Neuron (in vitro differentiated cells): ENCODE measurements around the gene KRT37.
"Not testable (repeated sequence)": the region's sequence is repeated elsewhere in the genome, so short reads cannot be mapped to it uniquely, and the experiment has no call there.

ENCODE experiments used
- H2AFZ ChIP-seq: one replicate; pipeline ENCODE4 v1.6.1; 2013; ENCODE audit warnings: low read depth, mild to moderate bottlenecking, inconsistent platforms, low read length, moderate library complexity
- H3K27me3 ChIP-seq: one replicate; pipeline ENCODE4 v1.6.1; 2013; ENCODE audit warnings: low read length; ENCODE audit not compliant: insufficient read depth
- H3K36me3 ChIP-seq: one replicate; pipeline ENCODE4 v1.6.1; 2013; ENCODE audit warnings: low read length; ENCODE audit not compliant: insufficient read depth
- H3K4me1 ChIP-seq: one replicate; pipeline ENCODE4 v1.6.1; 2013; ENCODE audit warnings: low read length; ENCODE audit not compliant: insufficient read depth
- H3K4me3 ChIP-seq: 2 replicates; pipeline ENCODE4 v1.5.1; 2013; ENCODE audit warnings: mild to moderate bottlenecking, low read length, moderate library complexity
- H3K9me3 ChIP-seq: one replicate; pipeline ENCODE4 v1.6.1; 2013; ENCODE audit warnings: low read length

The KRT37 gene

GRCh38 chr17:41449008-41449407, 24.6 kb upstream of the KRT37 start:
- H3K4me3 ChIP-seq: no peak overlapping the region
- no peak overlapping the region for H2AFZ ChIP-seq
- no peaks in the 10 kb centered on the region for H3K36me3 ChIP-seq
- no peaks in the 10 kb centered on the region for H3K4me1 ChIP-seq
- no peaks in the 10 kb centered on the region for H3K9me3 ChIP-seq
- H3K27me3 ChIP-seq: no peaks in the 10 kb centered on the region

DNA sequence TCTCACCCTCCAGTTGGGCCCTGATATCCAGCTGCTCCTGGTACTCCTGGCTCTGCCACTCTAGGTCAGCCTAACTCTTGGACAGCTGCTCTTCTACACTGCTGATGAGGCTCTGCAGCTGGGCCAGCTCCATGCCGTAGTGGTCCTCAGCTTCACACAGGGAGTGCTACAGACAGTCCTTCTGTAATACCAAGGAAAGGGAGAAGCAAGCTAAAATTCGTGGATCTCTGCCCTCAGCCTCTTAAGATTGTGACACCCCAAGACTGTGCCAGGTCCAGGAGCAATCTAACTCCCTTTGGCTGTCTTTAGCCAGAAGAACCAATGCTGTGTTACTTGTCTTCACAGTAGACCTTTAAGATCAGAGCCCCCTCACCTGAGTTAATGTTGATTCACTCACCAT, 24.1 kb upstream of the KRT37 start:
- Histone ChIP-seq H3K4me3 (no peak overlapping the region), H3K9me3 (no peaks in the 10 kb centered on the region), H3K4me1 (no peaks in the 10 kb centered on the region), H3K36me3 (no peaks in the 10 kb centered on the region), H2AFZ (no peak overlapping the region), H3K27me3 (no peaks in the 10 kb centered on the region)

DNA sequence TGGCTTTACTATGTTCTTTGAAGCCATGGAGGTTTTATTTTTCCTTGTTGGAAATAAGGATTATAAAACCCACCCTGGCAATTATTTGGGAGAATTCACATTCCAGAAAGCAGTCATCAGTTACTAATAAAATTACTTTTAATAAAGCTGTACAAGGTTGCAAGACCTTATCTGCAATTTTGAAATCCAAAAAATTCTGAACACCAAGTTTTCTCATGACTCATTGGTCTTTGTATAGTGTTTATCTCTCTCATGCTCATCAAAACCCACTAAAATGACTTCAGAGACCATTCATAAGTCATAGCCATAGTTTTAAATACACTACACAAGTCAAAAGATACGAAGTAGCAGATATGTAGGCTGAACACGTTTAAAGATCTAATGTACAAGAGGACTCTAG, 22.4 kb upstream of the KRT37 start:
- Histone ChIP-seq H3K36me3 (no peaks in the 10 kb centered on the region), H3K9me3 (no peaks in the 10 kb centered on the region), H3K4me3 (no peak overlapping the region), H2AFZ (no peak overlapping the region), H3K4me1 (no peaks in the 10 kb centered on the region), H3K27me3 (no peaks in the 10 kb centered on the region)

- H3K4me1 ChIP-seq: no peaks in the 10 kb centered on the region
- H3K9me3 ChIP-seq: no peaks in the 10 kb centered on the region
- no peaks in the 10 kb centered on the region for H3K36me3 ChIP-seq
- no peak overlapping the region for H3K4me3 ChIP-seq
- no peak overlapping the region for H2AFZ ChIP-seq
- H3K27me3 ChIP-seq: peaks cover 2% of the 10 kb centered on the region
Observed at GRCh38 chr17:41444640-41445039, 20.3 kb upstream of the KRT37 start.

DNA sequence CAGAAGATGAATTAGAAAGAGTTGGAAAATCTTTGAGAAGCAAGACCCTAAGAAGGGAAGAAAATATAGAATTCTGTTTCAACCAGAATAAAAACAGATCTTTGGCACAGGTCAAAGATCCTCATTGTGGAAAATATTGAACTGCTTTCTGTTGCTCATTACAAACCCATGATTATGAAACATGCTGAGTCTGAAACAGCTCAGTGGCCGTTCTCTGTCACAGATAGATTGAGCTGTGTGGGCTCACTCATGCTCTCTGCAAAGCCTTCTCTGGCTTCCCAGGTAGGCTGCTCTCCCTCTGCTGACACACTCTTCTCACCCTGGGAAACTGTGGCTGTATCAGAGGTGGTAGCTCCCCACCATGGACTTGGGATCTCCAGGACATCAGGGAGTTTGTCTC, 19.8 kb upstream of the KRT37 start:
- H3K9me3 ChIP-seq: no peaks in the 10 kb centered on the region
- H3K36me3 ChIP-seq: no peaks in the 10 kb centered on the region
- peaks cover 2% of the 10 kb centered on the region for H3K27me3 ChIP-seq
- no peak overlapping the region for H3K4me3 ChIP-seq
- H3K4me1 ChIP-seq: no peaks in the 10 kb centered on the region
- no peak overlapping the region for H2AFZ ChIP-seq

- H3K9me3 ChIP-seq: no peaks in the 10 kb centered on the region
- no peaks in the 10 kb centered on the region for H3K36me3 ChIP-seq
- no peak overlapping the region for H2AFZ ChIP-seq
- H3K4me1 ChIP-seq: no peaks in the 10 kb centered on the region
- H3K4me3 ChIP-seq: no peak overlapping the region
- H3K27me3 ChIP-seq: peaks cover 2% of the 10 kb centered on the region
Observed at GRCh38 chr17:41442739-41443138, 18.4 kb upstream of the KRT37 start.

DNA sequence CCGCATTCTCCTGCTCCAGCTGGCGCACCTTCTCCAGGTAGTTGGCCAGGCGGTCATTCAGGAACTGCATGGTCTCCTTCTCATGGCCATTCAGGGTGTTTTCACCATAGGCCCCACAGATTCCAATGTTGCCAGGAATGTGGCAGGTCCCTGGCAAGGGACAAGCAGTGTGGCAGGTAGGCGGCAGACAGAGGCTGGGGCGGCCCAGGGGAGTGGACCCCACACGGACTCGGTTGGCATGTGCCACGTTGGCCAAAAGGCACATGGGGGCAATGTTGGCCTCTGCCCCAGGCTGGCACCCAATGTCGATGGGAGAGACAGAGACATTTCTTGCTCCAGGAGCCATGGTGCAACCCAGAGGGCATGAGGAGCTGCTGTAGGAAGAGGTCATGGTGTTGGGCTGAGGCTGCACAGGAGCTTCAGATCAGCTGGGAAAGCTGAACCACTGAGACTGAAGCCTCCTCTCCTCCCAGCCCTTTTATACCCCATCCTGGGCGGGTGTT, 16.2 kb upstream of the KRT37 start, which contains the start of gene KRT38:
Gene KRT38 (minus strand): TSS at position 453 of the 503 bp plus-strand sequence. CDS start 62 bp downstream, at position 391.
- no peaks in the 10 kb centered on the region for H3K9me3 ChIP-seq
- H3K36me3 ChIP-seq: no peaks in the 10 kb centered on the region
- H2AFZ ChIP-seq: no peak within 1 kb of the TSS
- H3K27me3 ChIP-seq: peaks cover 2% of the 10 kb centered on the region
- H3K4me1 ChIP-seq: no peaks in the 10 kb centered on the region
- no peak within 1 kb of the TSS for H3K4me3 ChIP-seq

DNA sequence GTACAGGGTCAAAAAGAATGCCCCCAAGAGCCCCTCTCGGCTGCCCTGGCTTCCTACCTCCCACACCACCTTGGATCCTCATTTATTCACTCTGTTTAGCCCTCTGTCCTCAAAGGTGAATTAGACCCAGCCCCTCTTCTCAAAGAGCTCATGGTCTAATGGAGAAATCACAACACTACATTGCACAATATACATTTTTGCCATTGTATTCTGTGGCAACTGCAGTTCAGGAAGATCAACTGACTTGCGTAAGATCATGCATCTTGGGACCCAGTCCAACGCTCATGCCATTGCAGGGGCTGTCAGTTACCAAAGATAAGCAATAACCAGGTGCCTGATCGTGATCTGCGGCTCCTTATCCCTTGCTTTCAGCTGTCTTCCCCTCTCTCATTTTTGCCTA, 15.0 kb upstream of the KRT37 start:
- H3K36me3 ChIP-seq: no peaks in the 10 kb centered on the region
- H3K9me3 ChIP-seq: no peaks in the 10 kb centered on the region
- no peak overlapping the region for H2AFZ ChIP-seq
- H3K4me1 ChIP-seq: no peaks in the 10 kb centered on the region
- H3K27me3 ChIP-seq: peaks cover 2% of the 10 kb centered on the region
- no peak overlapping the region for H3K4me3 ChIP-seq

- no peaks in the 10 kb centered on the region for H3K4me1 ChIP-seq
- peaks cover 2% of the 10 kb centered on the region for H3K27me3 ChIP-seq
- H3K36me3 ChIP-seq: no peaks in the 10 kb centered on the region
Observed at GRCh38 chr17:41437769-41438168, 13.4 kb upstream of the KRT37 start.

DNA sequence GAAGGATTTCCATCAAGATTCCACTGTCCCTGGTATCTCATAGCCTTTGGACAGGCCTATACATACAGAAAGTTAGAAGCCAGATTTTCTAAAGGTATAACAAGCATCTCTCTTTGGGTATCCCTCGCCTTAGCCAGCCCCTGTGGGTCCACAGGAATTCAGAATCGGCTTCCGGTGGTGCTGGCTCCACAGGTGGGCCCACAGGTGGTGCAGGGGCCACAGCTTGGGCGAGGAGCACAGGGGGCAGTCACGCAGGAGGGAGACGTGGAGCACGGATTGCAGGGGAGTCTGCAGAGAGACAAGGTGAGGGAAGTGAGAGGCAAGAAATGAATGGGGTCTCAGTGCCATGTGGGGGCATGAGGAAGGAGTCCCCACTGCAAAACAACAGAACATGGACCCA, 12.9 kb upstream of the KRT37 start:
- peaks cover 2% of the 10 kb centered on the region for H3K27me3 ChIP-seq
- H2AFZ ChIP-seq: no peak overlapping the region
- H3K4me3 ChIP-seq: no peak overlapping the region
- no peaks in the 10 kb centered on the region for H3K4me1 ChIP-seq
- H3K36me3 ChIP-seq: no peaks in the 10 kb centered on the region
- H3K9me3 ChIP-seq: no peaks in the 10 kb centered on the region

More at GRCh38 chr17:41437769-41438168, 13.4 kb upstream of the KRT37 start:
- Histone ChIP-seq H3K4me3 (no peak overlapping the region), H2AFZ (no peak overlapping the region), H3K9me3 (no peaks in the 10 kb centered on the region)

DNA sequence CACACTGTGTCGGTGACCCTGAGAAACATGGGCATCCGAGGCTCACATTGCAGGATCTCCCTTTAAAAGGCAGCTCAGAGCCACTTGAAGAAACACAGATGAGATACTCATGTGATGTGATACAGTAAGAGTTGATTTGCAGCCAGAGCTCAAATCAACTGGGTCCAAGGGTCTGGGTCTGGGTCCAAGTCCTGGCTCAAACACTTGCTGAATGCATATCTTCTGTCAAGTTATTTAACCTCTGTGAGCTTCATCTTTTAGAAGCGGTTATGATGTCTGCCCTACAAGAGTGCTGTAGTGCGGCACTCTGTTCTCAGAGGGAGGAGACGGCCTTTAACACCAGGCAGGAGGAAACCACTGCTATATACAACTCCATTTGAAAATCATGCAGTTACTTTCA, 10.0 kb upstream of the KRT37 start:
- Histone ChIP-seq H3K9me3 (no peaks in the 10 kb centered on the region), H3K27me3 (no peaks in the 10 kb centered on the region), H3K36me3 (no peaks in the 10 kb centered on the region), H3K4me1 (no peaks in the 10 kb centered on the region), H2AFZ (no peak overlapping the region), H3K4me3 (no peak overlapping the region)

GRCh38 chr17:41434005-41434404, 9.6 kb upstream of the KRT37 start:
- Histone ChIP-seq H3K4me3 (no peak overlapping the region), H3K9me3 (no peaks in the 10 kb centered on the region), H3K36me3 (no peaks in the 10 kb centered on the region), H2AFZ (no peak overlapping the region), H3K4me1 (no peaks in the 10 kb centered on the region), H3K27me3 (no peaks in the 10 kb centered on the region)

DNA sequence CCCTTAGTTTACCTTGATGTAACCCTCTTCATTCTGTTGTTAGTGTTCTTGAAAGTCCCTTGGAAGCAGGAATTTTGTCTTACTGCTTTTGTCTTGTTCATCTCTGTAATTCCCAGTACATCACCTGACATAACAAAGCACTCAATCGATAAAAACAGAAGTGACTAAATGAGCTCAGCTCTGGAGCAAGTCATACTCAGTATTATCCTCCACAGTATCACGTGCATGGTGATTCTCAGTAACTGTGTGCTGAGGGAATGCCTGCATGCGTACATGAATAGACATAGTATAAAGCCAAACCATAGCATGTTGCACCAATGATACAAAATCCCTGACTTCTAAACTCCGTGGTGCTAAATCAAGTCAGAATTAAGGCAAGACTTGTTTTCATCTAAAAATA, 9.2 kb upstream of the KRT37 start:
- Histone ChIP-seq H3K27me3 (no peaks in the 10 kb centered on the region), H3K4me3 (no peak overlapping the region), H3K36me3 (no peaks in the 10 kb centered on the region), H3K4me1 (no peaks in the 10 kb centered on the region), H3K9me3 (no peaks in the 10 kb centered on the region), H2AFZ (no peak overlapping the region)

GRCh38 chr17:41430376-41430775, 6.0 kb upstream of the KRT37 start:
- H3K9me3 ChIP-seq, H3K4me1 ChIP-seq, H3K4me3 ChIP-seq, H2AFZ ChIP-seq, H3K27me3 ChIP-seq, H3K36me3 ChIP-seq: not testable (repeated sequence)
